ENCODE data around the gene C19orf38.
"Not testable (repeated sequence)": the region's sequence is repeated elsewhere in the genome, so short reads cannot be mapped to it uniquely, and the experiment has no call there.

The C19orf38 gene

GRCh38 chr19:10852098-10852800 is 4.0 kb downstream of the C19orf38 start:
- DNase-seq (ENCODE audit: low spot score): no peak

- no peak for DNase-seq (ENCODE audit: low spot score)
Measured at GRCh38 chr19:10852941-10853340, 4.7 kb downstream of the C19orf38 start.

- no peak for DNase-seq (ENCODE audit: low spot score)
Measured at GRCh38 chr19:10854350-10855089, 6.3 kb downstream of the C19orf38 start.

- DNase-seq (ENCODE audit: low spot score): no peak
Measured at GRCh38 chr19:10855879-10856522, 7.8 kb downstream of the C19orf38 start.

GRCh38 chr19:10856899-10857298 is 8.7 kb downstream of the C19orf38 start:
- DNase-seq (ENCODE audit: low spot score): not testable (repeated sequence)

- no peak for DNase-seq (ENCODE audit: low spot score)
Measured at GRCh38 chr19:10858204-10858828, 10.1 kb downstream of the C19orf38 start.

- no peak for DNase-seq (ENCODE audit: low spot score)
Measured at GRCh38 chr19:10861103-10861651, 13.0 kb downstream of the C19orf38 start.

- no peak for DNase-seq (ENCODE audit: low spot score)
Measured at GRCh38 chr19:10862561-10863106, 14.4 kb downstream of the C19orf38 start.

GRCh38 chr19:10863107-10863717 is 15.0 kb downstream of the C19orf38 start:
- DNase-seq (ENCODE audit: low spot score): no peak

- DNase-seq (ENCODE audit: low spot score): peak; percentile 91
Measured at GRCh38 chr19:10864538-10864899, 16.3 kb downstream of the C19orf38 start.

GRCh38 chr19:10866495-10866894 is 18.3 kb downstream of the C19orf38 start:
- no peak for DNase-seq (ENCODE audit: low spot score)

GRCh38 chr19:10868872-10869547 is 20.8 kb downstream of the C19orf38 start:
- DNase-seq (ENCODE audit: low spot score): no peak

- DNase-seq (ENCODE audit: low spot score): not testable (repeated sequence)
Measured at GRCh38 chr19:10869872-10870311, 21.7 kb downstream of the C19orf38 start.

- DNase-seq (ENCODE audit: low spot score): no peak
Measured at GRCh38 chr19:10870501-10870954, 22.3 kb downstream of the C19orf38 start.

- DNase-seq (ENCODE audit: low spot score): peak; percentile 100
Measured at GRCh38 chr19:10870955-10871603, 22.9 kb downstream of the C19orf38 start, which contains the start of gene CARM1. TSS of gene CARM1 (plus strand) at chr19:10871553. CDS start at chr19:10871703, 150 bp downstream.

- no peak for DNase-seq (ENCODE audit: low spot score)
Measured at GRCh38 chr19:10871711-10872545, 23.7 kb downstream of the C19orf38 start.

GRCh38 chr19:10872546-10873107 is 24.4 kb downstream of the C19orf38 start:
- no peak for DNase-seq (ENCODE audit: low spot score)

- no peak for DNase-seq (ENCODE audit: low spot score)
Measured at GRCh38 chr19:10874024-10874423, 25.8 kb downstream of the C19orf38 start.
